Measurements from ENCODE around the gene APOBEC3F. TPM values are rescaled to one million over a fixed set of nuclear protein-coding genes. Genes with fewer than 3 reads are reported as not detected.
"Not testable (repeated sequence)": the region's sequence is repeated elsewhere in the genome, so short reads cannot be mapped to it uniquely, and the experiment has no call there.

The APOBEC3F gene
- 3.1 TPM for total RNA-seq

DNA sequence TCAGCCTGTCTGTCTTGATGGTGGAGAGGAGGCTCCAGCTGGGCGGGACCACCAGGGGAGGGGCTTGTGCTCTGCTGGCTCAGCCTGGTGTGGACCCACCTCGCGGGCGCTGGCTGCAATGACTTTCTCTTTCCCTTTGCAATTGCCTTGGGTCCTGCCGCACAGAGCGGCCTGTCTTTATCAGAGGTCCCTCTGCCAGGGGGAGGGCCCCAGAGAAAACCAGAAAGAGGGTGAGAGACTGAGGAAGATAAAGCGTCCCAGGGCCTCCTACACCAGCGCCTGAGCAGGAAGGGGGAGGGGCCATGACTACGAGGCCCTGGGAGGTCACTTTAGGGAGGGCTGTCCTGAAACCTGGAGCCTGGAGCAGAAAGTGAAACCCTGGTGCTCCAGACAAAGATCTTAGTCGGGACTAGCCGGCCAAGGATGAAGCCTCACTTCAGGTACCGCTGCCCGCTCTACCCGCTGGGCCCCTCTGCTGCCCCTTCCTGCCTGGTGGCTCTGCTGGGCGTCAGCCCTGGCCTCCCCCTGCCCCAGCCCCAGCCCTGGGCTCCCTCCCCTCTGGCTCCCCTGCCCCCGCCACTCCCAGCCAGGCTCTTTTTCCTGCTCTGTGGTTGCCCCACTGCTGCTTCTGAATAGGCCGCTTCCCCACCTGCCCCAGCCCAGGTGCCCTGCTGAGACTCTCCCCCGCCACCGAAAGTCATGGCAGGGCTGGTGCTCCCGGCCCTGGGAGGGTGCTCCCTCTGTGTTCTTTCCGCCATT lies at the start of gene APOBEC3F:
APOBEC3F (plus strand) TSS at position 327 of the 759 bp plus-strand sequence; CDS start at position 424, 97 bp downstream.
- ATAC-seq: peak; percentile 79

GRCh38 chr22:38992871-38993371 lies 47.7 kb upstream of the APOBEC3F start:
- ATAC-seq: peak; percentile 14

DNA sequence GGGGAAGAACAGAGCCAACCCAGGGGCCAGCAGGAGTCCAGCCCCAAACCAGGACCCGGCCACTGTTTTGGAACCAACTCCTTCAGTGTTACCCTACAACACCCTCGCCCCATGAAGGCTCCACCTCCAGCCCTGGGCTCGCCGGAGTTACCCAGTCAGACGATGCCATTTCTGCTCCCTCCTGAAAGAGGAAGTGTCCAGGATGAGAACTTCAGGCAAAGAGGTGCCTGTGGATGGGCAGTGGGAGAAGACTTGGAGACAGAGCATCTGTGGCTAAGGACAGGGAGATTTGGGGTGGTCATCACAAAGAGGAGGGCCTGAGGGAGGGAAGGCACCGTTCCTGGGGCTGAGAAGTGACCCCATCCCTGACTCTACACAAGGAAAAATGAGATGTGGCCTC lies 44.6 kb upstream of the APOBEC3F start:
- no peak for ATAC-seq

DNA sequence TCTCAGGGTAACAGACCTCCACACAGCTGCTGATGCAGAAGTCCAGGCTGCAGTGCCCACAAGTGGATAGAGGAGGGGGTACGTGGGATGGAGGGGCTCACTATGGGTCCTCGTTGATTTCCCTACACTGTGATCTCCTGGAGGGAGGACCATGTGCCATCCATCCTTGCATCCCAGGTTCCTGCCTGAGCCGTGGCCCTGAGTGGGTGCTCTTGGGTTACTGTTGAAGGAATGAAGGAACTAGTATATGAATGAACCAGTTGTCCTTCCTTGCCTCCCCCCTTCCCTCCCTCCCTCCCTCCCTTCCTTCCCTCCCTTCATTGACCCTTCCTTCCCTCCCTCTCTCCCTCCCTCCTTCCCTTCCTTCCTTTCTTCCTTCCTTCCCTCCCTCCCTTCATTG lies 43.1 kb upstream of the APOBEC3F start:
- no peak for ATAC-seq

- peak; percentile 78 for ATAC-seq
Measured at GRCh38 chr22:39003165-39003638, 37.5 kb upstream of the APOBEC3F start.

DNA sequence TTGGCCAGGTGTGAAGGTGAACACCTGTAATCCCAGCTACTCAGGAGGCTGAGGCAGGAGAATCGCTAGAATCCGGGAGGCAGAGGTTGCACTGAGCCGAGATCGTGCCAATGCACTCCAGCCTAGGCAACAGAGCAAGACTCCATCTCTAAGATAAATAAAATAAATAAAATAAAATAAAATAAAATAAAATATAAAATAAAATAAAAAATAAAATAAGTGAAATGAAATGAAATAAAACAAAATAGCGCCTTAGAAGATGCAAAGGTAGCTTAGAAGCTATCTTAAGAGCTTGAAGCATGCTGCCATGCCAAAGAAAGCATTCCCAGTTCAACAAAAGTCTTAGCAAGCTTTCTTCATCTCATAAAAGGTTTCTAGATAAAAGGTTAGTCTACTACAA lies 33.5 kb upstream of the APOBEC3F start:
- ATAC-seq: no peak

GRCh38 chr22:39008271-39008850 lies 32.3 kb upstream of the APOBEC3F start:
- not testable (repeated sequence) for ATAC-seq

DNA sequence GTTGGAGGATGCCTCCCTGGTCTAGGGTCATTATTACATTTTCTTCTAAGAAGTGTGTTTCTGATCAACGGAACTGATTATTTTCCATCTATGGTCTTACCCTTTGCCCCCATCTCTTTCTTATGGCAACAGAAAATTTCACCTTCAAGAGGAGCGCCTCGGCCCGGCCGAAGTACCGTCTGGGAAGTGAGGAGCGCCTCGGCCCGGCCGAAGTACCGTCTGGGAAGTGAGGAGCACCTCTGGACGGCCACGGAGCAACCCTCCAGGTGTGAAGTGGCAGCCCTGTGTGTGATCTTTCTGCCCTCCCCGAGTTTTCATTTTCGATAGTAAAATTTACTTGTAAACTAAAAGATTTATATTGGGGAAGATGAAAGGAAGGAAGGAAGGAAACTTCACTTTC lies 29.7 kb upstream of the APOBEC3F start:
- no peak for ATAC-seq

- no peak for ATAC-seq
Measured at GRCh38 chr22:39012533-39013511, 27.8 kb upstream of the APOBEC3F start.

DNA sequence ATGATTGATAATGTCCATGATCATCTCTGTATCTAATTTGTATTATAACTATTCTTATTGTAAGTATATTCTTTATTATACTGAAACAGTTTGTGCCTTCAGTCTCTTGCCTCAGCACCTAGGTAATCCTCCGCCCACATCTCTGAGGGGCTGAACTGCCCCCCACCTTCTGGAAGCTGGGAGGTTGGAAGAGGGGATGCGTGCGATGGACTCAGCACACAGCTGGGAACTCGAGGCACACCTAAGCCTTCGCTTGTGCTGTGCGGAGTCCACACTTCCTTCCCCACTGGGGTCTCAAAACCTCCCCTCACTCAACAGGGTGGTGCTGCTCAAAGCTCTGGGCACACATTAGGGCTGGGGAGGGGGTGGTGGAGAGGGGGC lies 27.1 kb upstream of the APOBEC3F start:
- not testable (repeated sequence) for ATAC-seq

DNA sequence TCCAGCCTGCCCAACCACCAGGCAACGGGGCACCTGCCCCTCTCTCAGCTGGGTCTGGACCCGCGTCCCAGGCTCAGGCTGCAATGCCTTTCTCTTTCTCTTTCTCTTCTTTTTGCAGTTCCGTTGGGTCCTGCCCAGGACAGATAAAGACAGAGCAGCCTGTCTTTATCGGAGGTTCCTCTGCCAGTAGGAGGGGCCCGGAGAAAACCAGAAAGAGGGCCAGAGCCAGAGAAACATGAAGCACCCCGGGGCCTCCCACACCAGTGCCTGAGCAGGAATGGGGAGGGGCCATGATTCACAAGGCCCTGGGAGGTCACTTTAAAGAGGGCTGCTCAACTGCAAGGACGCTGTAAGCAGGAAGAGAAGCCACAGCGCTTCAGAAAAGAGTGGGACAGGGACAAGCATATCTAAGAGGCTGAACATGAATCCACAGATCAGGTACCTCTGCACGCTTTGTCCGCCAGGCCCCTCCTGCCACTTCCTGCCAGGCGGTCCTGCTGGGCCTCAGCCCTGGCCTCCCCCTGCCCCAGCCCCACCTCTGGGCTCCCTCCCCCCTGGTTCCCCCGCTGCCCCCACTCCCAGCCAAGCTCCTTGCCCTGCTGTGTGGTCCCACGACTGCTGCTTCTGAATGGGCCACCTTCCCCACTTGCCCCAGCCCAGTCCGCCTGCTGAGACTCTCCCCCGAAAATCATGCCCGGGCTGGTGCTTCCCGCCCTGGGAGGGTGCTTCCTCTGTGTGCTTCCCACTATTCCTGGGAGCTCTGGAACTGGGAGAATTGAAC lies 26.5 kb upstream of the APOBEC3F start, which contains the start of gene APOBEC3C:
APOBEC3C (plus strand) TSS at position 316 of the 781 bp plus-strand sequence; CDS start at position 422, 106 bp downstream.
- peak; percentile 90 for ATAC-seq

GRCh38 chr22:39014723-39015121 lies 25.9 kb upstream of the APOBEC3F start:
- ATAC-seq: not testable (repeated sequence)

- no peak for ATAC-seq
Measured at GRCh38 chr22:39016592-39016991, 24.1 kb upstream of the APOBEC3F start.

GRCh38 chr22:39017596-39018365 lies 22.9 kb upstream of the APOBEC3F start:
- no peak for ATAC-seq

DNA sequence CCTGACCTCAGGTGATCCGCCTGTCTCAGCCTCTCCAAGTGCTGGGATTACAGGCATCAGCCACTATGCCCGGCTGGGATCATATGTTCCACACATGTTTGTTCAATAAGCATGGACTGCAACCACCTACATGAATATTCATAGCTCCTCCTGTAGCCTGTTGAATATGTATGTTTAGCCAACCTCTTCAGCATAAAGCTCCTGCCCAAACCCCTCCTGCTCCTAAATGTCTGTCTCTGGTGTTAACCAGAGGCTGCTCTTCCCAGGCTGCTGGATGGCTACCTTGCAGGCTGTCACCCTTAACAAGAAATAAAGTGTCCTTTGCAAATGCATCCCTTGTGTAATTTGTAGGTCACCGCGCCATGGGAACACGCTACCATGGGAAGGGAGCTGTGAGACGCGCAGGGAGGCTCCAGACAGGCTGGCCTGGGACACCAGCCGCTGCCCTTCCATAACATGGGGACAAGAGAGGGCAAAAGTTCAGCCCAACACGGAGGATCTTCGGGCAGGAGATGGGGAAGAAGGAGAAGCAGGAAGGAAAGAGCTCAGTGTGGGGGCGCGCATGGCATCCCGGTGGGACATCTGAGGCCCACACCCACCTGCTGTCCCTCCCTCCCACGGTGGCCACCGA lies 20.5 kb upstream of the APOBEC3F start:
- ATAC-seq: not testable (repeated sequence)

- no peak for ATAC-seq
Measured at GRCh38 chr22:39021552-39022250, 19.0 kb upstream of the APOBEC3F start.

- ATAC-seq: no peak
Measured at GRCh38 chr22:39024519-39025308, 15.9 kb upstream of the APOBEC3F start.

DNA sequence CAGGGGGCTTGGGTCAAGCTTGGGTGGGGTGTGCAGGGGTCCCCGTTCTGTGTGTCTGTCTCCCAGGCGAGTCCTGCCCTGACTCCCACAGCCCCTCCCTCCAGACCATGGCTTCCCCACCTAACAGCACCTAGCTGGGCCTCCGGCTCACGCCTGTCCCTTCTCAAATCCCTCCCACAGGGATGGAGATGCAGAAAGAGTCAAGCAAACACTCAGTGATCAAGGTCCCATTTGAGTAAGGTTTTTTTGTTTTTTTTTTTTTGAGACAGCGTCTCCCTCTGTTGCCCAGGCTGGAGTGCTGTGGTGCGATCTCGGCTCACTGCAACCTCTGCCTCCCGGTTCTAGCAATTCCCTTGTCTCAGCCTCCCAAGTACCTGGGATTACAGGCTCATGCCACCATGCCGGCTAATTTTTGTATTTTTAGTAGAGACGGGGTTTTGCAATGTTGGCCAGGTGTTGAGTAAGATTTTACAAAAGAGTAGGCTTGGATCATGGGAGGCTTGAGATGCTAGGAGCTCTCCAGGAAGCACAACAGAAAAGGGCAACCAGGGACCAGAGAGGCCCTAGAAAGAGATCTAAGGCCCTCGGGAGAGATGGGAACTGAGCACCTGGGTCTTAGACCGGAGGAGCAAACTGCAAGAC lies 14.0 kb upstream of the APOBEC3F start:
- ATAC-seq: no peak
